HCT116 (cell line): ENCODE data around the gene STX16.

Source experiments
- CTCF ChIP-seq, 3 experiments: fragments of 200-600 bp in 1 of 3; sonication (generic) in 1 of 3; IDR thresholded peaks in 2 of 3; conservative IDR thresholded peaks in 1 of 3; 2 replicates each; pipeline ENCODE4 v1.5.1; 2012 to 2017; ENCODE audit warnings: low read depth in 2 of 3, low read length in 2 of 3, antibody characterized with exemption in 1 of 3, borderline replicate concordance in 1 of 3, control low read depth in 1 of 3, mild to moderate bottlenecking in 1 of 3, mixed read lengths in 1 of 3, mixed run types in 1 of 3, moderate library complexity in 1 of 3; ENCODE audit not compliant: insufficient read depth in 1 of 3
- EZH2 ChIP-seq: fragments of 200-600 bp; sonication (generic); IDR thresholded peaks from 2 replicates; pipeline ENCODE4 v1.6.1; 2017; ENCODE audit warnings: antibody characterized with exemption, mixed run types
- EZH2phosphoT487 ChIP-seq: fragments of 200-600 bp; IDR thresholded peaks from 2 replicates; pipeline ENCODE4 v1.6.1; 2018; ENCODE audit warnings: antibody characterized with exemption, borderline replicate concordance
- JUND ChIP-seq: IDR thresholded peaks from 2 replicates; pipeline ENCODE4 v1.6.1; 2012
- MAX ChIP-seq: IDR thresholded peaks from 2 replicates; pipeline ENCODE4 v1.6.1; 2012
- POLR2A ChIP-seq: IDR thresholded peaks from 2 replicates; pipeline ENCODE4 v1.7.0; 2011; ENCODE audit warnings: borderline replicate concordance; ENCODE audit not compliant: insufficient read depth, insufficient read length; ENCODE audit errors: extremely low read depth
- POLR2AphosphoS5 ChIP-seq: IDR thresholded peaks from 2 replicates; pipeline ENCODE4 v1.6.1; 2011; ENCODE audit warnings: mild to moderate bottlenecking, low read depth, low read length, moderate library complexity
- RAD21 ChIP-seq: IDR thresholded peaks from 2 replicates; pipeline ENCODE4 v1.6.1; 2012; ENCODE audit warnings: low read depth, mild to moderate bottlenecking
- REST ChIP-seq: IDR thresholded peaks from 2 replicates; pipeline ENCODE4 v1.6.1; 2012; ENCODE audit warnings: low read depth
- SIN3A ChIP-seq: IDR thresholded peaks from 2 replicates; pipeline ENCODE4 v1.6.1; 2012; ENCODE audit warnings: low read depth
- TCF7L2 ChIP-seq: IDR thresholded peaks from 2 replicates; pipeline ENCODE4 v1.7.0; 2011; ENCODE audit warnings: borderline replicate concordance, inconsistent platforms; ENCODE audit not compliant: insufficient read depth, insufficient read length; ENCODE audit errors: extremely low read depth
- YY1 ChIP-seq: IDR thresholded peaks from 2 replicates; pipeline ENCODE4 v1.6.1; 2011; ENCODE audit warnings: low read length, low read depth, moderate library complexity, mild to moderate bottlenecking; ENCODE audit not compliant: insufficient replicate concordance; ENCODE audit errors: extremely low read depth
- ZFX ChIP-seq: fragments of 450-650 bp; IDR thresholded peaks from 2 replicates; pipeline ENCODE4 v1.6.1; 2017

- no peak for TF ChIP-seq POLR2A
- TF ChIP-seq CTCF (IDR thresholded peaks at IDR 0.05 in 2 of 3, conservative IDR thresholded peaks at IDR 0.05 in 1 of 3; ENCODE audit: borderline replicate concordance in 1 of 3, insufficient read depth in 1 of 3, low read depth in 2 of 3, low read length in 2 of 3): no peak
- no peak for TF ChIP-seq YY1
- no peak for TF ChIP-seq TCF7L2
- TF ChIP-seq ZFX: no peak
- no peak for TF ChIP-seq POLR2AphosphoS5
- TF ChIP-seq EZH2phosphoT487: no peak
- no peak for TF ChIP-seq REST
- no peak for TF ChIP-seq MAX
- TF ChIP-seq EZH2: no peak
- TF ChIP-seq RAD21: no peak
- no peak for TF ChIP-seq JUND
- TF ChIP-seq SIN3A: no peak
Measured at GRCh38 chr20:58685988-58686387, 34.9 kb downstream of the STX16 start.
